Measurements from ENCODE around the gene SYDE1.
"Not testable (repeated sequence)": the region's sequence is repeated elsewhere in the genome, so short reads cannot be mapped to it uniquely, and the experiment has no call there.

Gene SYDE1

GRCh38 chr19:15107061-15108010, at the start of gene SYDE1:
TSS of gene SYDE1 (plus strand) at chr19:15107401. CDS start at chr19:15107434, 33 bp downstream.
- peak within 1 kb of the TSS; percentile 47 to 57 for H3K9ac ChIP-seq (ENCODE audit: low read depth in 1 of 2, low read length in 2 of 2)
- H3K27me3 ChIP-seq (ENCODE audit: control insufficient read depth in 2 of 2, insufficient read depth in 2 of 2, low read length in 2 of 2): peaks cover 3 to 6% of the 10 kb centered on the region in 2 donors
- H3K36me3 ChIP-seq (ENCODE audit: control insufficient read depth in 2 of 2, insufficient read depth in 2 of 2, low read length in 2 of 2): peaks cover 0 to 4% of the 10 kb centered on the region in 2 donors

GRCh38 chr19:15062036-15062435, 45.2 kb upstream of the SYDE1 start:
- Histone ChIP-seq H3K4me3 (ENCODE audit: low read length in 2 of 2) (no peak overlapping the region), H3K9me3 (ENCODE audit: control insufficient read depth in 2 of 2, low read length in 2 of 2) (no peaks in the 10 kb centered on the region), H3K4me1 (ENCODE audit: control insufficient read depth in 2 of 2, insufficient read depth in 2 of 2, low read length in 2 of 2) (no peaks in the 10 kb centered on the region), H3K27ac (ENCODE audit: low read depth in 2 of 2, low read length in 2 of 2) (no peak overlapping the region), H3K36me3 (ENCODE audit: control insufficient read depth in 2 of 2, insufficient read depth in 2 of 2, low read length in 2 of 2) (no peaks in the 10 kb centered on the region), H3K9ac (ENCODE audit: low read depth in 1 of 2, low read length in 2 of 2) (no peak overlapping the region), H3K27me3 (ENCODE audit: control insufficient read depth in 2 of 2, insufficient read depth in 2 of 2, low read length in 2 of 2) (no peaks in the 10 kb centered on the region)

More at GRCh38 chr19:15107061-15108010, at the start of gene SYDE1:
- peaks cover 0 to 3% of the 10 kb centered on the region in 2 donors for H3K9me3 ChIP-seq (ENCODE audit: control insufficient read depth in 2 of 2, low read length in 2 of 2)
- H3K27ac ChIP-seq (ENCODE audit: low read depth in 2 of 2, low read length in 2 of 2): peak within 1 kb of the TSS; percentile 64 to 65
- H3K4me3 ChIP-seq (ENCODE audit: low read length in 2 of 2): peak within 1 kb of the TSS; percentile 59
- H3K4me1 ChIP-seq (ENCODE audit: control insufficient read depth in 2 of 2, insufficient read depth in 2 of 2, low read length in 2 of 2): no peaks in the 10 kb centered on the region

GRCh38 chr19:15070386-15070785, 36.8 kb upstream of the SYDE1 start:
- H3K4me3 ChIP-seq (ENCODE audit: low read length in 2 of 2); H3K4me1 ChIP-seq (ENCODE audit: control insufficient read depth in 2 of 2, insufficient read depth in 2 of 2, low read length in 2 of 2); H3K9me3 ChIP-seq (ENCODE audit: control insufficient read depth in 2 of 2, low read length in 2 of 2); H3K36me3 ChIP-seq (ENCODE audit: control insufficient read depth in 2 of 2, insufficient read depth in 2 of 2, low read length in 2 of 2); H3K27me3 ChIP-seq (ENCODE audit: control insufficient read depth in 2 of 2, insufficient read depth in 2 of 2, low read length in 2 of 2); H3K27ac ChIP-seq (ENCODE audit: low read depth in 2 of 2, low read length in 2 of 2); H3K9ac ChIP-seq (ENCODE audit: low read depth in 1 of 2, low read length in 2 of 2): not testable (repeated sequence)

- no peaks in the 10 kb centered on the region for H3K9me3 ChIP-seq (ENCODE audit: control insufficient read depth in 2 of 2, low read length in 2 of 2)
- H3K27ac ChIP-seq (ENCODE audit: low read depth in 2 of 2, low read length in 2 of 2): no peak overlapping the region
- no peak overlapping the region for H3K4me3 ChIP-seq (ENCODE audit: low read length in 2 of 2)
- H3K27me3 ChIP-seq (ENCODE audit: control insufficient read depth in 2 of 2, insufficient read depth in 2 of 2, low read length in 2 of 2): peaks cover 0 to 2% of the 10 kb centered on the region in 2 donors
- H3K4me1 ChIP-seq (ENCODE audit: control insufficient read depth in 2 of 2, insufficient read depth in 2 of 2, low read length in 2 of 2): no peaks in the 10 kb centered on the region
- no peak overlapping the region for H3K9ac ChIP-seq (ENCODE audit: low read depth in 1 of 2, low read length in 2 of 2)
- no peaks in the 10 kb centered on the region for H3K36me3 ChIP-seq (ENCODE audit: control insufficient read depth in 2 of 2, insufficient read depth in 2 of 2, low read length in 2 of 2)
Measured at GRCh38 chr19:15072930-15073647, 34.1 kb upstream of the SYDE1 start.

- Histone ChIP-seq H3K4me3 (ENCODE audit: low read length in 2 of 2) (no peak overlapping the region), H3K9me3 (ENCODE audit: control insufficient read depth in 2 of 2, low read length in 2 of 2) (no peaks in the 10 kb centered on the region), H3K4me1 (ENCODE audit: control insufficient read depth in 2 of 2, insufficient read depth in 2 of 2, low read length in 2 of 2) (no peaks in the 10 kb centered on the region), H3K27ac (ENCODE audit: low read depth in 2 of 2, low read length in 2 of 2) (no peak overlapping the region), H3K27me3 (ENCODE audit: control insufficient read depth in 2 of 2, insufficient read depth in 2 of 2, low read length in 2 of 2) (peaks cover 0 to 2% of the 10 kb centered on the region in 2 donors), H3K9ac (ENCODE audit: low read depth in 1 of 2, low read length in 2 of 2) (no peak overlapping the region), H3K36me3 (ENCODE audit: control insufficient read depth in 2 of 2, insufficient read depth in 2 of 2, low read length in 2 of 2) (no peaks in the 10 kb centered on the region)
Measured at GRCh38 chr19:15074371-15074770, 32.8 kb upstream of the SYDE1 start.

- Histone ChIP-seq H3K4me3 (ENCODE audit: low read length in 2 of 2) (no peak overlapping the region), H3K36me3 (ENCODE audit: control insufficient read depth in 2 of 2, insufficient read depth in 2 of 2, low read length in 2 of 2) (no peaks in the 10 kb centered on the region), H3K4me1 (ENCODE audit: control insufficient read depth in 2 of 2, insufficient read depth in 2 of 2, low read length in 2 of 2) (no peaks in the 10 kb centered on the region), H3K9me3 (ENCODE audit: control insufficient read depth in 2 of 2, low read length in 2 of 2) (no peaks in the 10 kb centered on the region), H3K9ac (ENCODE audit: low read depth in 1 of 2, low read length in 2 of 2) (no peak overlapping the region), H3K27me3 (ENCODE audit: control insufficient read depth in 2 of 2, insufficient read depth in 2 of 2, low read length in 2 of 2) (peaks cover 0 to 2% of the 10 kb centered on the region in 2 donors), H3K27ac (ENCODE audit: low read depth in 2 of 2, low read length in 2 of 2) (no peak overlapping the region)
Measured at GRCh38 chr19:15075806-15076205, 31.4 kb upstream of the SYDE1 start.

GRCh38 chr19:15080002-15080401, 27.2 kb upstream of the SYDE1 start:
- not testable (repeated sequence) for H3K4me1 ChIP-seq (ENCODE audit: control insufficient read depth in 2 of 2, insufficient read depth in 2 of 2, low read length in 2 of 2); H3K9ac ChIP-seq (ENCODE audit: low read depth in 1 of 2, low read length in 2 of 2); H3K27ac ChIP-seq (ENCODE audit: low read depth in 2 of 2, low read length in 2 of 2); H3K36me3 ChIP-seq (ENCODE audit: control insufficient read depth in 2 of 2, insufficient read depth in 2 of 2, low read length in 2 of 2); H3K4me3 ChIP-seq (ENCODE audit: low read length in 2 of 2); H3K9me3 ChIP-seq (ENCODE audit: control insufficient read depth in 2 of 2, low read length in 2 of 2); H3K27me3 ChIP-seq (ENCODE audit: control insufficient read depth in 2 of 2, insufficient read depth in 2 of 2, low read length in 2 of 2)

GRCh38 chr19:15081911-15082310, 25.3 kb upstream of the SYDE1 start, which contains the start of gene OR1I1:
TSS of gene OR1I1 (plus strand) at chr19:15082211. CDS start at chr19:15087066, 4,855 bp downstream.
- no peaks in the 10 kb centered on the region for H3K36me3 ChIP-seq (ENCODE audit: control insufficient read depth in 2 of 2, insufficient read depth in 2 of 2, low read length in 2 of 2)

GRCh38 chr19:15087182-15087581, 20.0 kb upstream of the SYDE1 start:
- no peak overlapping the region for H3K4me3 ChIP-seq (ENCODE audit: low read length in 2 of 2)
- no peaks in the 10 kb centered on the region for H3K36me3 ChIP-seq (ENCODE audit: control insufficient read depth in 2 of 2, insufficient read depth in 2 of 2, low read length in 2 of 2)
- no peaks in the 10 kb centered on the region for H3K9me3 ChIP-seq (ENCODE audit: control insufficient read depth in 2 of 2, low read length in 2 of 2)
- no peak overlapping the region for H3K9ac ChIP-seq (ENCODE audit: low read depth in 1 of 2, low read length in 2 of 2)
- no peak overlapping the region for H3K27ac ChIP-seq (ENCODE audit: low read depth in 2 of 2, low read length in 2 of 2)
- peaks cover 0 to 3% of the 10 kb centered on the region in 2 donors for H3K27me3 ChIP-seq (ENCODE audit: control insufficient read depth in 2 of 2, insufficient read depth in 2 of 2, low read length in 2 of 2)
- no peaks in the 10 kb centered on the region for H3K4me1 ChIP-seq (ENCODE audit: control insufficient read depth in 2 of 2, insufficient read depth in 2 of 2, low read length in 2 of 2)

More at GRCh38 chr19:15081911-15082310, 25.3 kb upstream of the SYDE1 start, which contains the start of gene OR1I1:
- Histone ChIP-seq H3K27me3 (ENCODE audit: control insufficient read depth in 2 of 2, insufficient read depth in 2 of 2, low read length in 2 of 2) (no peaks in the 10 kb centered on the region), H3K27ac (ENCODE audit: low read depth in 2 of 2, low read length in 2 of 2) (no peak within 1 kb of the TSS), H3K9ac (ENCODE audit: low read depth in 1 of 2, low read length in 2 of 2) (no peak within 1 kb of the TSS), H3K4me3 (ENCODE audit: low read length in 2 of 2) (no peak within 1 kb of the TSS), H3K9me3 (ENCODE audit: control insufficient read depth in 2 of 2, low read length in 2 of 2) (no peaks in the 10 kb centered on the region), H3K4me1 (ENCODE audit: control insufficient read depth in 2 of 2, insufficient read depth in 2 of 2, low read length in 2 of 2) (no peaks in the 10 kb centered on the region)

All from mucosa of rectum (tissue), 2 donors.